Measurements from ENCODE around the gene DNHD1. TPM values are rescaled to one million over a fixed set of nuclear protein-coding genes. Genes with fewer than 3 reads are reported as not detected.

Gene DNHD1
- total and polyA plus RNA-seq, 2 of the 8 experiments (the other 6 are each of a cell fraction or from before 2014, with no cell fraction given), result 5.0 to 6.8 TPM

- no peak for FAIRE-seq
- CTCF ChIA-PET (ENCODE audit: partially characterized antibody), result no interaction called here
- TF ChIP-seq USF2 (IDR thresholded peaks at IDR 0.05; ENCODE audit: low read length) (no peak), SP4 (IDR thresholded peaks at IDR 0.05; ENCODE audit: low read length) (no peak), TEAD4 (IDR thresholded peaks at IDR 0.05; ENCODE audit: low read depth, low read length) (no peak)
These were observed 101.5 kb downstream of the DNHD1 start for GRCh38 chr11:6598555-6598954.

More at GRCh38 chr11:6598555-6598954, 101.5 kb downstream of the DNHD1 start:
- Histone ChIP-seq H2BK120ac (replicated peaks; ENCODE audit: low read depth, low read length) (no peak overlapping the region), H3K56ac (replicated peaks; ENCODE audit: insufficient read length, low read depth, low read length) (no peak overlapping the region), H3K4me3 (ENCODE audit: extremely low read depth in 1 of 4, insufficient read depth in 2 of 4, low read depth in 3 of 4, low read length in 4 of 4) (no peak overlapping the region), H2AK5ac (ENCODE audit: low read depth, low read length) (no peak overlapping the region), H3K4me2 (ENCODE audit: insufficient read depth in 1 of 2, low read depth in 2 of 2, low read length in 2 of 2) (no peak overlapping the region), H3K36me3 (ENCODE audit: control insufficient read depth in 2 of 4, insufficient read depth in 4 of 4, low read length in 3 of 4) (peaks cover 3 to 22% (median 9%) of the 10 kb centered on the region in 4 experiments; a peak in 7 of 8 replicates), H4K8ac (ENCODE audit: extremely low read depth, insufficient read depth, low read length) (no peak overlapping the region), H4K5ac (ENCODE audit: insufficient read length, low read depth, low read length) (no peak overlapping the region), H3K23ac (ENCODE audit: insufficient read length) (no peak overlapping the region), H4K20me1 (replicated peaks in 1 of 2; ENCODE audit: control insufficient read depth in 1 of 2, insufficient read depth in 2 of 2, low read length in 2 of 2) (peaks cover 0 to 10% of the 10 kb centered on the region in 2 experiments), H3K18ac (ENCODE audit: extremely low read depth, low read length) (no peak overlapping the region), H2BK15ac (ENCODE audit: low read length) (no peak overlapping the region), H3K27ac (ENCODE audit: low read depth, low read length) (no peak overlapping the region), H2BK5ac (ENCODE audit: low read depth, low read length) (no peak overlapping the region), H2AFZ (ENCODE audit: low read length) (no peak overlapping the region), H3K9me3 (ENCODE audit: insufficient read depth in 2 of 2, low read depth in 1 of 2, low read length in 1 of 2) (no peaks in the 10 kb centered on the region), H4K91ac (replicated peaks; ENCODE audit: insufficient read length, low read length) (no peak overlapping the region), H2BK20ac (ENCODE audit: low read length) (no peak overlapping the region), H3K79me1 (ENCODE audit: low read depth, low read length) (peaks cover 7% of the 10 kb centered on the region), H3K4ac (replicated peaks; ENCODE audit: insufficient read length, low read depth, low read length) (no peak overlapping the region), H2BK12ac (ENCODE audit: low read depth, low read length) (no peak overlapping the region), H3K23me2 (ENCODE audit: low read depth, low read length) (peaks cover 8% of the 10 kb centered on the region), H3K9ac (replicated peaks in 1 of 4; ENCODE audit: extremely low read depth in 1 of 4, low read depth in 3 of 4, low read length in 3 of 4) (no peak overlapping the region), H3K4me1 (replicated peaks in 1 of 4; ENCODE audit: control insufficient read depth in 3 of 4, insufficient read depth in 4 of 4, low read length in 3 of 4) (peaks cover 0 to 4% (median 2%) of the 10 kb centered on the region in 4 experiments; a peak in 3 of 7 replicates), H3K14ac (ENCODE audit: insufficient read length) (no peak overlapping the region), H3K79me2 (ENCODE audit: control insufficient read depth in 1 of 2, insufficient read depth in 2 of 2, low read length in 2 of 2) (peaks cover 3 to 13% of the 10 kb centered on the region in 2 experiments), H3K27me3 (replicated peaks in 1 of 4; ENCODE audit: control insufficient read depth in 3 of 4, extremely low read depth in 1 of 4, insufficient read depth in 3 of 4, low read length in 3 of 4) (no peaks in the 10 kb centered on the region)
- WGBS, 2 experiments (ENCODE audit: extremely low coverage in 1 of 2, insufficient coverage in 1 of 2, insufficient read length in 1 of 2, insufficient replicate concordance in 2 of 2, low coverage in 1 of 2, low lambda C conversion rate in 2 of 2, missing lambda C conversion rate in 1 of 2), result 94% methylated on average over 3 of the region's 3 CpGs; no CpG with 5 or more reads in 1 of the 2 experiments
- no peak for DNase-seq (ENCODE audit: low read depth in 1 of 2, low spot score in 2 of 2)
- POLR2A ChIA-PET (ENCODE audit: partially characterized antibody), result interaction anchor here (0.6 to 2.7 kb wide), 3 partner anchors 14 to 84 kb away, joined by 3 to 9 read pairs (median 4); partner anchors contain the start of gene TAF10

All from H1 (cell line).